HepG2 (cell line): ENCODE results near the gene SLC5A6. TPM values are rescaled to one million over a fixed set of nuclear protein-coding genes. Genes with fewer than 3 reads are reported as not detected.

Experiments
- ATAC-seq: fragments of 200-7000 bp; cut with Tn5 transposase; 3 replicates; pipeline ENCODE4 v1.9.1; 2020; ENCODE audit warnings: mild to moderate bottlenecking, moderate library complexity
- BruUV-seq: library from RNA; stranded (reverse); fragments of 400-500 nt; replicated peaks from 2 replicates; lab custom pipeline; 2021; lab: Mats Ljungman, UMichigan
- CTCF ChIA-PET: fragments of 300-600 bp; formaldehyde crosslinking; extraction: SDS; loops from one replicate; lab custom pipeline; 2021; ENCODE audit warnings: low total read pairs, inconsistent platforms, low intra/inter-chr PET ratio; lab: Yijun Ruan, JAX
- POLR2A ChIA-PET: fragments of 350-600 bp; sonication (Branson Sonifier 250); formaldehyde crosslinking; loops from one replicate; lab custom pipeline; 2020; ENCODE audit warnings: antibody characterized with exemption, inconsistent platforms; lab: Yijun Ruan, JAX
- DNase-seq: peaks from one replicate; pipeline ENCODE4 v3.0.0-alpha.2; 2015; ENCODE audit warnings: low spot score
- FAIRE-seq: peaks from 3 replicates; lab custom pipeline; 2011; peaks lifted over from hg19 to GRCh38; lab: Jason Lieb, UNC
- H2AFZ ChIP-seq: one replicate; pipeline ENCODE4 v1.6.1; 2011; ENCODE audit warnings: low read length, inconsistent platforms
- H3K27ac ChIP-seq: fragments of 300-600 bp; 3 replicates; pipeline ENCODE4 v1.8.0; 2011; ENCODE audit warnings: mixed run types, mild to moderate bottlenecking, mixed read lengths, low read length, inconsistent platforms; ENCODE audit not compliant: insufficient read depth; ENCODE audit errors: extremely low read length
- H3K27me3 ChIP-seq, 2 experiments: fragments of 200-600 bp in 1 of 2; 2 replicates in 1 of 2; 3 replicates in 1 of 2; pipeline versions ENCODE4 v1.6.0 to v1.8.0; 2011; ENCODE audit warnings: low read length in 2 of 2, mild to moderate bottlenecking in 2 of 2, moderate library complexity in 2 of 2, inconsistent platforms in 1 of 2; ENCODE audit not compliant: insufficient read depth in 2 of 2, control insufficient read depth in 1 of 2
- H3K36me3 ChIP-seq, 2 experiments: fragments of 200-600 bp in 1 of 2; replicated peaks in 1 of 2; 2 replicates in 1 of 2; 3 replicates in 1 of 2; pipeline versions ENCODE4 v1.5.1 to v1.8.0; 2011; ENCODE audit warnings: low read length in 2 of 2, inconsistent platforms in 1 of 2; ENCODE audit not compliant: insufficient read depth in 2 of 2, control insufficient read depth in 1 of 2
- H3K4me1 ChIP-seq: 2 replicates; pipeline ENCODE4 v1.5.1; 2012; ENCODE audit warnings: low read length, inconsistent platforms; ENCODE audit not compliant: insufficient read depth
- H3K4me2 ChIP-seq: 2 replicates; pipeline ENCODE4 v1.6.0; 2011; ENCODE audit warnings: low read depth, low read length, inconsistent platforms
- H3K4me3 ChIP-seq, 3 experiments: fragments of 200-600 bp in 1 of 3; sonication (generic), shearing (Covaris generic) in 1 of 3; replicated peaks in 1 of 3; 2 replicates each; pipeline ENCODE4 v1.5.1; 2011 to 2016; ENCODE audit warnings: low read length in 3 of 3, inconsistent platforms in 2 of 3, low read depth in 2 of 3, mild to moderate bottlenecking in 2 of 3, control low read depth in 1 of 3, mixed read lengths in 1 of 3; ENCODE audit not compliant: insufficient read depth in 1 of 3
- H3K79me2 ChIP-seq: one replicate; pipeline ENCODE4 v1.6.1; 2011; ENCODE audit warnings: low read length, inconsistent platforms; ENCODE audit not compliant: insufficient read depth
- H3K9ac ChIP-seq: 2 replicates; pipeline ENCODE4 v1.6.0; 2011; ENCODE audit warnings: mild to moderate bottlenecking, low read depth, low read length, inconsistent platforms; ENCODE audit not compliant: insufficient read depth
- H3K9me3 ChIP-seq: 2 replicates; pipeline ENCODE4 v1.5.1; 2012; ENCODE audit warnings: mild to moderate bottlenecking, low read length
- H4K20me1 ChIP-seq: 2 replicates; pipeline ENCODE4 v1.6.0; 2011; ENCODE audit warnings: inconsistent platforms, mild to moderate bottlenecking, low read length, moderate library complexity; ENCODE audit not compliant: insufficient read depth
- CBX5 ChIP-seq: sonication (generic); formaldehyde crosslinking; IDR thresholded peaks from 2 replicates; pipeline ENCODE4 v1.4.0; 2020; ENCODE audit warnings: missing genetic modification reagents, borderline replicate concordance
- CREM ChIP-seq, 2 experiments: sonication (generic) in 1 of 2; formaldehyde crosslinking in 1 of 2; IDR thresholded peaks; 2 replicates each; pipeline versions ENCODE4 v1.4.0 to v1.6.1; 2016 to 2020; ENCODE audit warnings: antibody characterized with exemption in 1 of 2, mild to moderate bottlenecking in 1 of 2, missing genetic modification reagents in 1 of 2
- FOXK2 ChIP-seq: fragments of 450-650 bp; IDR thresholded peaks from 2 replicates; pipeline ENCODE4 v1.6.1; 2016
- HHEX ChIP-seq: IDR thresholded peaks from 2 replicates; pipeline ENCODE4 v1.6.1; 2016; ENCODE audit warnings: control low read depth
- HIVEP1 ChIP-seq: sonication (generic); formaldehyde crosslinking; IDR thresholded peaks from 2 replicates; pipeline ENCODE4 v1.4.0; 2020; ENCODE audit warnings: mild to moderate bottlenecking, missing genetic modification reagents
- MBD4 ChIP-seq: IDR thresholded peaks from 2 replicates; pipeline ENCODE4 v1.6.1; 2012; ENCODE audit warnings: low read length, inconsistent platforms, borderline replicate concordance
- MEIS2 ChIP-seq: sonication (generic); formaldehyde crosslinking; IDR thresholded peaks from 2 replicates; pipeline ENCODE4 v1.9.0; 2021; ENCODE audit warnings: mild to moderate bottlenecking, missing genetic modification reagents
- SAFB2 ChIP-seq: sonication (generic); formaldehyde crosslinking; IDR thresholded peaks from 2 replicates; pipeline ENCODE4 v1.5.1; 2020; ENCODE audit warnings: missing genetic modification reagents, low read depth, mild to moderate bottlenecking, borderline replicate concordance
- YEATS2 ChIP-seq: sonication (generic); formaldehyde crosslinking; IDR thresholded peaks from 2 replicates; pipeline ENCODE4 v1.4.0; 2020; ENCODE audit warnings: missing genetic modification reagents, borderline replicate concordance
- ZNF253 ChIP-seq: sonication (generic); formaldehyde crosslinking; IDR thresholded peaks from 2 replicates; pipeline ENCODE4 v1.8.0; 2022; ENCODE audit warnings: mild to moderate bottlenecking, missing genetic modification reagents, borderline replicate concordance
- ZNF567 ChIP-seq: sonication (generic); formaldehyde crosslinking; IDR thresholded peaks from 2 replicates; pipeline ENCODE4 v1.8.1; 2023; ENCODE audit warnings: mild to moderate bottlenecking, missing genetic modification reagents, borderline replicate concordance
- ZNF792 ChIP-seq: IDR thresholded peaks from 2 replicates; pipeline ENCODE4 v1.6.1; 2016
- WGBS: methylation state at CpG from one replicate; pipeline ENCODE4 v1.1.6; 2017; ENCODE audit warnings: low lambda C conversion rate; 5-methylcytosine and 5-hydroxymethylcytosine counted together
- in situ Hi-C: cut with HindIII; loops from 2 replicates; pipeline ENCODE4 v1.10.0; 2017; ENCODE audit warnings: low pct_unique_long_range_greater_than_20kb; ENCODE audit not compliant: extremely low pct_ligation_motif_present
- intact Hi-C: fragments of 100-400 bp; cut with micrococcal nuclease; formaldehyde crosslinking; loops from one replicate; pipeline ENCODE4 v1.10.0; 2022; ENCODE audit not compliant: unreplicated experiment
- polyA plus RNA-seq, 8 experiments: library from polyadenylated mRNA; depleted of rRNA in 3 of 8; stranded (reverse) in 7 of 8; unstranded in 1 of 8; fragments of >200 nt; fragmentation: Illumina TruSeq in 4 of 8; extraction: Trizol in 4 of 8; gene quantifications; 2 replicates each; pipeline versions ENCODE4 v1.2.1 to v1.2.3, GENCODE V29; 2011 to 2016; ENCODE audit warnings: low read depth in 4 of 8, missing spikeins in 1 of 8, mixed read lengths in 1 of 8; ENCODE audit not compliant: insufficient read depth in 1 of 8
- total RNA-seq, 5 experiments: library from RNA; depleted of rRNA; stranded (reverse); fragments of >200 nt; fragmentation: Illumina TruSeq; extraction: Trizol; gene quantifications; 2 replicates each; pipeline ENCODE4 v1.2.3, GENCODE V29; 2016; ENCODE audit warnings: low read depth in 1 of 5
- TF ChIP-seq, protein P1 (sequence below): sonication (generic); formaldehyde crosslinking; IDR thresholded peaks from 2 replicates; pipeline ENCODE4 v1.4.0; 2020; ENCODE audit warnings: missing genetic modification reagents
- TF ChIP-seq, protein P2 (sequence below): sonication (generic); formaldehyde crosslinking; IDR thresholded peaks from 2 replicates; pipeline ENCODE4 v1.8.0; 2022; ENCODE audit warnings: mild to moderate bottlenecking, missing genetic modification reagents
- TF ChIP-seq, protein P3 (sequence below): sonication (generic); formaldehyde crosslinking; IDR thresholded peaks from 2 replicates; pipeline ENCODE4 v1.4.0; 2020; ENCODE audit warnings: missing genetic modification reagents

Gene SLC5A6
- total and polyA plus RNA-seq, 2 of the 13 experiments (the other 11 are each of a cell fraction or from before 2014, with no cell fraction given): 135 to 417 TPM

- WGBS: 53% methylated on average over 15 of the region's 15 CpGs
- POLR2A ChIA-PET: interaction anchor here (1.0 to 1.3 kb wide), 3 partner anchors 11 to 50 kb away, joined by 3 to 5 read pairs (median 3); partner anchors contain the start of genes ATRAID and SLC5A6
- Histone ChIP-seq H3K27me3 (no peaks in the 10 kb centered on the region), H4K20me1 (no peaks in the 10 kb centered on the region), H3K4me3 (peak overlapping the region; percentile 17 to 32 (median 26); a peak in 4 of 6 replicates), H2AFZ (peak overlapping the region; percentile 90), H3K4me1 (peaks cover 64% of the 10 kb centered on the region), H3K79me2 (no peaks in the 10 kb centered on the region), H3K4me2 (peak overlapping the region; percentile 72), H3K9ac (peak overlapping the region; percentile 53), H3K9me3 (no peaks in the 10 kb centered on the region), H3K36me3 (no peaks in the 10 kb centered on the region), H3K27ac (peak overlapping the region; percentile 54)
- in situ Hi-C loops: no loop called here
- CTCF ChIA-PET: no interaction called here
- FAIRE-seq (peak; percentile 34), ATAC-seq (peak; percentile 54), DNase-seq (peak; percentile 50)
- intact Hi-C loops: no loop called here
- BruUV-seq: TSS peak; percentile 82
- TF ChIP-seq HIVEP1 (no peak), FOXK2 (no peak), ZNF567 (CRISPR knock-in tag) (no peak), SAFB2 (no peak), CBX5 (CRISPR knock-in tag) (no peak), ZNF253 (CRISPR knock-in tag) (no peak), CREM (IDR thresholded peaks at IDR 0.05) (no peak), CREM (CRISPR knock-in tag; IDR thresholded peaks at IDR 0.05) (no peak), HHEX (CRISPR knock-in tag) (no peak), MBD4 (no peak), MEIS2 (0 out of 2 replicates have a peak, but pooled peaks have one; percentile 34), YEATS2 (CRISPR knock-in tag) (no peak), ZNF792 (CRISPR knock-in tag) (no peak)
- TF ChIP-seq, protein P1, sequence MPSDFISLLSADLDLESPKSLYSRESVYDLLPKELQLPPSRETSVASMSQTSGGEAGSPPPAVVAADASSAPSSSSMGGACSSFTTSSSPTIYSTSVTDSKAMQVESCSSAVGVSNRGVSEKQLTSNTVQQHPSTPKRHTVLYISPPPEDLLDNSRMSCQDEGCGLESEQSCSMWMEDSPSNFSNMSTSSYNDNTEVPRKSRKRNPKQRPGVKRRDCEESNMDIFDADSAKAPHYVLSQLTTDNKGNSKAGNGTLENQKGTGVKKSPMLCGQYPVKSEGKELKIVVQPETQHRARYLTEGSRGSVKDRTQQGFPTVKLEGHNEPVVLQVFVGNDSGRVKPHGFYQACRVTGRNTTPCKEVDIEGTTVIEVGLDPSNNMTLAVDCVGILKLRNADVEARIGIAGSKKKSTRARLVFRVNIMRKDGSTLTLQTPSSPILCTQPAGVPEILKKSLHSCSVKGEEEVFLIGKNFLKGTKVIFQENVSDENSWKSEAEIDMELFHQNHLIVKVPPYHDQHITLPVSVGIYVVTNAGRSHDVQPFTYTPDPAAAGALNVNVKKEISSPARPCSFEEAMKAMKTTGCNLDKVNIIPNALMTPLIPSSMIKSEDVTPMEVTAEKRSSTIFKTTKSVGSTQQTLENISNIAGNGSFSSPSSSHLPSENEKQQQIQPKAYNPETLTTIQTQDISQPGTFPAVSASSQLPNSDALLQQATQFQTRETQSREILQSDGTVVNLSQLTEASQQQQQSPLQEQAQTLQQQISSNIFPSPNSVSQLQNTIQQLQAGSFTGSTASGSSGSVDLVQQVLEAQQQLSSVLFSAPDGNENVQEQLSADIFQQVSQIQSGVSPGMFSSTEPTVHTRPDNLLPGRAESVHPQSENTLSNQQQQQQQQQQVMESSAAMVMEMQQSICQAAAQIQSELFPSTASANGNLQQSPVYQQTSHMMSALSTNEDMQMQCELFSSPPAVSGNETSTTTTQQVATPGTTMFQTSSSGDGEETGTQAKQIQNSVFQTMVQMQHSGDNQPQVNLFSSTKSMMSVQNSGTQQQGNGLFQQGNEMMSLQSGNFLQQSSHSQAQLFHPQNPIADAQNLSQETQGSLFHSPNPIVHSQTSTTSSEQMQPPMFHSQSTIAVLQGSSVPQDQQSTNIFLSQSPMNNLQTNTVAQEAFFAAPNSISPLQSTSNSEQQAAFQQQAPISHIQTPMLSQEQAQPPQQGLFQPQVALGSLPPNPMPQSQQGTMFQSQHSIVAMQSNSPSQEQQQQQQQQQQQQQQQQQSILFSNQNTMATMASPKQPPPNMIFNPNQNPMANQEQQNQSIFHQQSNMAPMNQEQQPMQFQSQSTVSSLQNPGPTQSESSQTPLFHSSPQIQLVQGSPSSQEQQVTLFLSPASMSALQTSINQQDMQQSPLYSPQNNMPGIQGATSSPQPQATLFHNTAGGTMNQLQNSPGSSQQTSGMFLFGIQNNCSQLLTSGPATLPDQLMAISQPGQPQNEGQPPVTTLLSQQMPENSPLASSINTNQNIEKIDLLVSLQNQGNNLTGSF (CRISPR knock-in tag): no peak
- TF ChIP-seq, protein P2, sequence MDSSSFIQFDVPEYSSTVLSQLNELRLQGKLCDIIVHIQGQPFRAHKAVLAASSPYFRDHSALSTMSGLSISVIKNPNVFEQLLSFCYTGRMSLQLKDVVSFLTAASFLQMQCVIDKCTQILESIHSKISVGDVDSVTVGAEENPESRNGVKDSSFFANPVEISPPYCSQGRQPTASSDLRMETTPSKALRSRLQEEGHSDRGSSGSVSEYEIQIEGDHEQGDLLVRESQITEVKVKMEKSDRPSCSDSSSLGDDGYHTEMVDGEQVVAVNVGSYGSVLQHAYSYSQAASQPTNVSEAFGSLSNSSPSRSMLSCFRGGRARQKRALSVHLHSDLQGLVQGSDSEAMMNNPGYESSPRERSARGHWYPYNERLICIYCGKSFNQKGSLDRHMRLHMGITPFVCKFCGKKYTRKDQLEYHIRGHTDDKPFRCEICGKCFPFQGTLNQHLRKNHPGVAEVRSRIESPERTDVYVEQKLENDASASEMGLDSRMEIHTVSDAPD (CRISPR knock-in tag): no peak
- TF ChIP-seq, protein P3, sequence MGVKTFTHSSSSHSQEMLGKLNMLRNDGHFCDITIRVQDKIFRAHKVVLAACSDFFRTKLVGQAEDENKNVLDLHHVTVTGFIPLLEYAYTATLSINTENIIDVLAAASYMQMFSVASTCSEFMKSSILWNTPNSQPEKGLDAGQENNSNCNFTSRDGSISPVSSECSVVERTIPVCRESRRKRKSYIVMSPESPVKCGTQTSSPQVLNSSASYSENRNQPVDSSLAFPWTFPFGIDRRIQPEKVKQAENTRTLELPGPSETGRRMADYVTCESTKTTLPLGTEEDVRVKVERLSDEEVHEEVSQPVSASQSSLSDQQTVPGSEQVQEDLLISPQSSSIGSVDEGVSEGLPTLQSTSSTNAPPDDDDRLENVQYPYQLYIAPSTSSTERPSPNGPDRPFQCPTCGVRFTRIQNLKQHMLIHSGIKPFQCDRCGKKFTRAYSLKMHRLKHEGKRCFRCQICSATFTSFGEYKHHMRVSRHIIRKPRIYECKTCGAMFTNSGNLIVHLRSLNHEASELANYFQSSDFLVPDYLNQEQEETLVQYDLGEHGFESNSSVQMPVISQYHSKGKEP (CRISPR knock-in tag): no peak
Observed at GRCh38 chr2:27162151-27163121, 49.6 kb downstream of the SLC5A6 start.
